Activated CD8-positive, alpha-beta T cell treated with anti-CD3 and anti-CD28 coated beads for 36 hours (primary cell): ENCODE data around the gene UBAC2. TPM values are rescaled to one million over a fixed set of nuclear protein-coding genes. Genes with fewer than 3 reads are reported as not detected.

ENCODE experiments used
- ATAC-seq: fragments of 200-7000 bp; cut with Tn5 transposase; one replicate; pipeline ENCODE4 v1.10.0; 2021; ENCODE audit warnings: mild to moderate bottlenecking, moderate library complexity
- CTCF ChIA-PET: fragments of 350-600 bp; sonication (Branson Sonifier 250); formaldehyde crosslinking; loops from one replicate; lab custom pipeline; 2021; ENCODE audit warnings: antibody characterized with exemption; lab: Charles Lee
- POLR2A ChIA-PET: fragments of 350-600 bp; sonication (Branson Sonifier 250); formaldehyde crosslinking; loops from one replicate; lab custom pipeline; 2021; ENCODE audit warnings: antibody characterized with exemption; lab: Charles Lee
- DNase-seq: peaks from one replicate; pipeline ENCODE4 v3.0.0-alpha.2; 2020
- H3K27ac Mint-ChIP-seq: one replicate; pipeline ENCODE4 v1.8.0; 2021; ENCODE audit warnings: mild to moderate bottlenecking, mixed read lengths
- H3K27me3 Mint-ChIP-seq: one replicate; pipeline ENCODE4 v1.8.0; 2021; ENCODE audit warnings: mixed read lengths
- H3K36me3 Mint-ChIP-seq: one replicate; pipeline ENCODE4 v1.8.0; 2021; ENCODE audit warnings: low read depth, mixed read lengths
- H3K4me1 Mint-ChIP-seq: one replicate; pipeline ENCODE4 v1.8.0; 2021; ENCODE audit warnings: low read depth, mixed read lengths
- H3K4me3 Mint-ChIP-seq: one replicate; pipeline ENCODE4 v1.8.0; 2021; ENCODE audit warnings: mild to moderate bottlenecking, moderate library complexity, mixed read lengths
- H3K9me3 Mint-ChIP-seq: one replicate; pipeline ENCODE4 v1.8.0; 2021; ENCODE audit warnings: mixed read lengths
- CTCF ChIP-seq: fragments of 200-600 bp; IDR thresholded peaks from one replicate; pipeline ENCODE4 v1.8.0; 2022; ENCODE audit warnings: antibody characterized with exemption, mild to moderate bottlenecking
- intact Hi-C: fragments of 100-400 bp; cut with micrococcal nuclease; formaldehyde crosslinking; loops from one replicate; pipeline ENCODE4 v1.10.0; 2022
- total RNA-seq, 2 experiments: library from RNA; stranded (reverse); gene quantifications; one replicate each; pipeline ENCODE4 v1.2.3, GENCODE V29; 2021

Gene UBAC2
- total RNA-seq, 2 experiments from 2014 or later, result 63.7 to 68.4 TPM

- ChIA-PET CTCF (interaction anchor here (1.1 to 4.1 kb wide), 10 partner anchors 9 to 131 kb away, joined by 3 to 44 read pairs (median 6); partner anchors contain the start of gene UBAC2), POLR2A (interaction anchor here (0.7 to 2.0 kb wide), 7 partner anchors 9 to 130 kb away, joined by 3 to 22 read pairs (median 3); partner anchors contain the start of gene UBAC2)
- Mint-ChIP-seq H3K4me1 (peaks cover 65% of the 10 kb centered on the region), H3K9me3 (no peaks in the 10 kb centered on the region), H3K27me3 (no peaks in the 10 kb centered on the region), H3K4me3 (peak overlapping the region; percentile 68), H3K27ac (peak overlapping the region; percentile 87), H3K36me3 (peaks cover 44% of the 10 kb centered on the region)
- ATAC-seq (no peak), DNase-seq (no peak)
- TF ChIP-seq CTCF, result no peak
- intact Hi-C loops, result loop anchor here (5.0 kb wide), 1 partner anchor 40 kb away; no protein-coding TSS in a partner anchor
Observed at GRCh38 chr13:99257291-99257690, 56.6 kb downstream of the UBAC2 start.

- Mint-ChIP-seq H3K36me3 (peaks cover 46% of the 10 kb centered on the region), H3K4me1 (peaks cover 66% of the 10 kb centered on the region), H3K27ac (peak within 1 kb of the TSS; percentile 98), H3K27me3 (no peaks in the 10 kb centered on the region), H3K4me3 (peak within 1 kb of the TSS; percentile 84), H3K9me3 (no peaks in the 10 kb centered on the region)
- DNase-seq (peak; percentile 66), ATAC-seq (peak; percentile 74)
- intact Hi-C loops, result loop anchor here (2.0 to 5.0 kb wide), 2 partner anchors 41 to 54 kb away; no protein-coding TSS in a partner anchor
- CTCF ChIA-PET, result interaction anchor here (0.7 to 4.1 kb wide), 11 partner anchors 10 to 167 kb away, joined by 3 to 44 read pairs (median 4); partner anchors contain the start of gene UBAC2
- POLR2A ChIA-PET, result interaction anchor here (0.6 to 2.0 kb wide), 11 partner anchors 9 to 84 kb away, joined by 3 to 22 read pairs (median 3); partner anchors contain the start of gene UBAC2
- TF ChIP-seq CTCF, result no peak
Observed at GRCh38 chr13:99258210-99258860, 57.7 kb downstream of the UBAC2 start, which contains the start of gene GPR18. Gene GPR18 (minus strand): TSS chr13:99258379. CDS start chr13:99255872, 2,507 bp downstream.

GRCh38 chr13:99258946-99259345 lies 58.3 kb downstream of the UBAC2 start:
- CTCF ChIA-PET, result interaction anchor here (0.7 to 4.1 kb wide), 11 partner anchors 11 to 167 kb away, joined by 3 to 44 read pairs (median 6); partner anchors contain the start of gene UBAC2
- H3K4me3 Mint-ChIP-seq, result peak overlapping the region; percentile 84
- DNase-seq, result peak; percentile 53

GRCh38 chr13:99260216-99260615 lies 59.6 kb downstream of the UBAC2 start:
- Mint-ChIP-seq H3K36me3 (peaks cover 36% of the 10 kb centered on the region), H3K27ac (peak overlapping the region; percentile 98), H3K9me3 (no peaks in the 10 kb centered on the region), H3K4me1 (peaks cover 70% of the 10 kb centered on the region), H3K27me3 (no peaks in the 10 kb centered on the region), H3K4me3 (peak overlapping the region; percentile 84)
- intact Hi-C loops, result no loop called here
- ChIA-PET POLR2A (interaction anchor here (1.7 to 2.4 kb wide), 4 partner anchors 9 to 59 kb away, joined by 5 to 18 read pairs (median 5); partner anchors contain the start of gene UBAC2), CTCF (interaction anchor here (0.9 to 2.4 kb wide), 7 partner anchors 10 to 176 kb away, joined by 3 to 25 read pairs (median 4); no protein-coding TSS in a partner anchor)
- ATAC-seq, result no peak
- no peak for DNase-seq
- TF ChIP-seq CTCF, result no peak

More at GRCh38 chr13:99258946-99259345, 58.3 kb downstream of the UBAC2 start:
- Mint-ChIP-seq H3K9me3 (no peaks in the 10 kb centered on the region), H3K4me1 (peaks cover 68% of the 10 kb centered on the region), H3K36me3 (peaks cover 45% of the 10 kb centered on the region), H3K27me3 (no peaks in the 10 kb centered on the region), H3K27ac (peak overlapping the region; percentile 98)
- no peak for TF ChIP-seq CTCF
- POLR2A ChIA-PET, result interaction anchor here (0.7 to 2.4 kb wide), 9 partner anchors 14 to 85 kb away, joined by 3 to 22 read pairs (median 4); partner anchors contain the start of gene UBAC2
- ATAC-seq, result peak; percentile 41
- intact Hi-C loops, result loop anchor here (2.0 to 5.0 kb wide), 2 partner anchors 42 to 54 kb away; no protein-coding TSS in a partner anchor
